ENCODE results near the gene BABAM2.

The BABAM2 gene

DNA sequence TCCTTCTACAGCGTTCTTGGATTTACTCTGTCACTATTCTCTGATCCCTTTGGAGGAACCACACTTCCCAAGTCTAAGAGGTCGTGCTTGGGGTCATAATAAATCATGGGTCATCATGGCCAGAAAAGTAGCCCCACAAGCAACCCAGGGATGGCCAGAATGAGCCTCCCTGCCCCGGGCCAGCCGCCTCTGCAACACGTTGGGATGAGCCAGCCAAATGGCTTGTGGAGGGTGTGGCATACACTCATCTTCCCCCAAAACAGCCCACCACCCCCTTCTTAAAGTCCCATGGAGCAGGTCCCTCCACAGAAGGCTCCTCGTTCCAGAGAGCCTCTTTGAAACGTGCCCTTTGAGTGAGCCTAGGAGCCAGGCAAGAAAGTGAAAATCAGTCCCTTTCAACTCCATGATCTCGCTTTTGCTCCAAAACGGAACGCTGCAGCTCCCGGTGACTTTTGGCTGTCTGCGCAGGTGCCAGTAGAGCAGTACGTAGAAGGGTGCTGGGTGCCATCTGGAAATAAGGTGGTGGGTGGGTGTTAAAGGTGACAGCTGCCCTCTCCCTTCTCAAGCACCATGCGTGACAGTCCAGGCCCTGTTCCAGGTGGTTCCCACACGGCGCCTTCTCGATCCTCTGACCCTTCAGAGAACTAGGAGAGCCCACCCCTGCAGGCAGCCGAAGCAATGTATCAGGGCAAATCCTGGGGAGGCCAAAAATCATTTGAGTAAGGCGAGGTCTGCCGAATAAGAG is 453.6 kb downstream of the BABAM2 start:
- Histone ChIP-seq H3K27me3 (ENCODE audit: low read length) (no peaks in the 10 kb centered on the region), H3K27ac (ENCODE audit: low read depth, low read length) (no peak overlapping the region), H3K9me3 (ENCODE audit: insufficient read depth, low read length) (no peaks in the 10 kb centered on the region), H3K9ac (ENCODE audit: low read length) (no peak overlapping the region), H4K20me1 (ENCODE audit: low read depth, low read length) (no peaks in the 10 kb centered on the region), H3K79me2 (ENCODE audit: insufficient read depth, low read length) (no peaks in the 10 kb centered on the region), H2AFZ (ENCODE audit: low read depth, low read length, severe bottlenecking) (no peak overlapping the region), H3K9me2 (replicated peaks; ENCODE audit: insufficient read depth, low read length) (no peaks in the 10 kb centered on the region), H3K4me2 (ENCODE audit: low read depth, low read length, poor library complexity, severe bottlenecking) (no peak overlapping the region), H3F3A (ENCODE audit: insufficient read depth) (no peaks in the 10 kb centered on the region), H3K4me3 (ENCODE audit: insufficient read depth, low read length, poor library complexity, severe bottlenecking) (no peak overlapping the region), H3K36me3 (ENCODE audit: low read length) (no peaks in the 10 kb centered on the region)
- TF ChIP-seq, protein P1, sequence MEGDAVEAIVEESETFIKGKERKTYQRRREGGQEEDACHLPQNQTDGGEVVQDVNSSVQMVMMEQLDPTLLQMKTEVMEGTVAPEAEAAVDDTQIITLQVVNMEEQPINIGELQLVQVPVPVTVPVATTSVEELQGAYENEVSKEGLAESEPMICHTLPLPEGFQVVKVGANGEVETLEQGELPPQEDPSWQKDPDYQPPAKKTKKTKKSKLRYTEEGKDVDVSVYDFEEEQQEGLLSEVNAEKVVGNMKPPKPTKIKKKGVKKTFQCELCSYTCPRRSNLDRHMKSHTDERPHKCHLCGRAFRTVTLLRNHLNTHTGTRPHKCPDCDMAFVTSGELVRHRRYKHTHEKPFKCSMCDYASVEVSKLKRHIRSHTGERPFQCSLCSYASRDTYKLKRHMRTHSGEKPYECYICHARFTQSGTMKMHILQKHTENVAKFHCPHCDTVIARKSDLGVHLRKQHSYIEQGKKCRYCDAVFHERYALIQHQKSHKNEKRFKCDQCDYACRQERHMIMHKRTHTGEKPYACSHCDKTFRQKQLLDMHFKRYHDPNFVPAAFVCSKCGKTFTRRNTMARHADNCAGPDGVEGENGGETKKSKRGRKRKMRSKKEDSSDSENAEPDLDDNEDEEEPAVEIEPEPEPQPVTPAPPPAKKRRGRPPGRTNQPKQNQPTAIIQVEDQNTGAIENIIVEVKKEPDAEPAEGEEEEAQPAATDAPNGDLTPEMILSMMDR (IDR thresholded peaks at IDR 0.05; ENCODE audit: insufficient read depth, low read length, poor library complexity, severe bottlenecking): no peak
- TF ChIP-seq EZH2phosphoT487 (conservative IDR thresholded peaks at IDR 0.05; ENCODE audit: low read length): no peak

DNA sequence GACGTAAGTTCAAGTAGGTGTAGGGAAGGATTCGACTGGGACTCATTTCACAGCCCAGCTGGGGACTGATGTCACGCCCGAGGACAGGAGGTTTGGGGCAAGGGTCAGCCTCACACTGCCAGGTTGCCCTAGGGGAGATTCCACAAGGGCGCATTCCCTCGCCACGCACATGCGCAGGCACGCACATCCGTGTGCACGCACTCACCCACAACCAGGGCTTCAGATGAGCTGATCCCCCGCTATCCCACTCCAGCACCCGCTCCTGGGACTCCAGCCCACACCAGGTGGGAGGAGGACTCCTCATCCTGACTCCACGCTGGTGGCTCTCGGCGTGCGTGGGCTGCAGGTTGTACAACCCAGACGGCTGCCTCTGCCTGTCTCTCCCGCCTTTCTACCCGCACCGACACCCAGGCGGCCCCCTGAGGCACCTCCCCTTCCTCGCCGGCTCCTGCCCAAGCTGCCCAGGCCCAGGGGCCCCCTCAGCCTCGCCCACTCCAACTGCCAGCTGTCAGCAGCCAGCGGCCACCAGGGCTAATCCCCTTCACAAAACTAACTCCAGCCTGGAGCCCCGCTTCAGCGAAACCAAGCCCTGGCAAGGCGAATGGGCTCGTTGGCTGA is 454.3 kb downstream of the BABAM2 start:
- no peak overlapping the region for H3K27ac ChIP-seq (ENCODE audit: low read depth, low read length)

DNA sequence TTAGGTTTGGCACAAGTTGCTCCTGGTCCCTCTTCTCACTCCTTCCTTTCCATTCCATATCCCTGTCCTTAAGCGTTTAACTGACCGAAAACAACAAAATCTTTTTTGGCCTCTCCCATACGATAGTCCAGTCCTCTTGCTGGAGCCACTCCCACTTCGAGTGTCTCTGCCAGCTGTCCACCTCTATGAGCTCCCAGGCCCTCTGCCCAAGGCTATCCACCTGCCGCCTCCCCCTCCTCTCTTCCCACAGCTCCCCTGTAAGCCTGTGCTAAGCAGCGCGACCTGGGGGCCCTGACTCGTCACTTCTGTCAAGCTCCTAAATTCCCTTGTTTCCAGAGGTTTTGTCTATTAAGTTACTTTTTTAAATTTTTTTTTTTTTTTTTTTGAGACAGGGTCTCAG is 455.1 kb downstream of the BABAM2 start:
- TF ChIP-seq, protein P1 (IDR thresholded peaks at IDR 0.05; ENCODE audit: insufficient read depth, low read length, poor library complexity, severe bottlenecking): no peak
- no peak for TF ChIP-seq EZH2phosphoT487 (conservative IDR thresholded peaks at IDR 0.05; ENCODE audit: low read length)
- no peak overlapping the region for H3K4me3 ChIP-seq (ENCODE audit: insufficient read depth, low read length, poor library complexity, severe bottlenecking)
- no peaks in the 10 kb centered on the region for H3K27me3 ChIP-seq (ENCODE audit: low read length)
- no peak overlapping the region for H3K9ac ChIP-seq (ENCODE audit: low read length)
- no peaks in the 10 kb centered on the region for H3K9me3 ChIP-seq (ENCODE audit: insufficient read depth, low read length)
- H3K9me2 ChIP-seq (replicated peaks; ENCODE audit: insufficient read depth, low read length): no peaks in the 10 kb centered on the region
- H3K4me2 ChIP-seq (ENCODE audit: low read depth, low read length, poor library complexity, severe bottlenecking): no peak overlapping the region
- H3K27ac ChIP-seq (ENCODE audit: low read depth, low read length): no peak overlapping the region
- no peaks in the 10 kb centered on the region for H3F3A ChIP-seq (ENCODE audit: insufficient read depth)
- no peaks in the 10 kb centered on the region for H3K36me3 ChIP-seq (ENCODE audit: low read length)
- H2AFZ ChIP-seq (ENCODE audit: low read depth, low read length, severe bottlenecking): no peak overlapping the region
- H4K20me1 ChIP-seq (ENCODE audit: low read depth, low read length): no peaks in the 10 kb centered on the region
- H3K79me2 ChIP-seq (ENCODE audit: insufficient read depth, low read length): no peaks in the 10 kb centered on the region

More for the DNA sequence above, 454.3 kb downstream of the BABAM2 start:
- TF ChIP-seq, protein P1 (IDR thresholded peaks at IDR 0.05; ENCODE audit: insufficient read depth, low read length, poor library complexity, severe bottlenecking): no peak
- no peak for TF ChIP-seq EZH2phosphoT487 (conservative IDR thresholded peaks at IDR 0.05; ENCODE audit: low read length)
- no peaks in the 10 kb centered on the region for H3K36me3 ChIP-seq (ENCODE audit: low read length)
- H3F3A ChIP-seq (ENCODE audit: insufficient read depth): no peaks in the 10 kb centered on the region
- no peak overlapping the region for H3K9ac ChIP-seq (ENCODE audit: low read length)
- no peak overlapping the region for H3K4me2 ChIP-seq (ENCODE audit: low read depth, low read length, poor library complexity, severe bottlenecking)
- H3K79me2 ChIP-seq (ENCODE audit: insufficient read depth, low read length): no peaks in the 10 kb centered on the region
- H4K20me1 ChIP-seq (ENCODE audit: low read depth, low read length): no peaks in the 10 kb centered on the region
- H2AFZ ChIP-seq (ENCODE audit: low read depth, low read length, severe bottlenecking): no peak overlapping the region
- no peak overlapping the region for H3K4me3 ChIP-seq (ENCODE audit: insufficient read depth, low read length, poor library complexity, severe bottlenecking)
- H3K9me3 ChIP-seq (ENCODE audit: insufficient read depth, low read length): no peaks in the 10 kb centered on the region
- no peaks in the 10 kb centered on the region for H3K9me2 ChIP-seq (replicated peaks; ENCODE audit: insufficient read depth, low read length)
- no peaks in the 10 kb centered on the region for H3K27me3 ChIP-seq (ENCODE audit: low read length)

All from SU-DHL-6 (cell line).